ENCODE data around the gene AGAP5.

DNA sequence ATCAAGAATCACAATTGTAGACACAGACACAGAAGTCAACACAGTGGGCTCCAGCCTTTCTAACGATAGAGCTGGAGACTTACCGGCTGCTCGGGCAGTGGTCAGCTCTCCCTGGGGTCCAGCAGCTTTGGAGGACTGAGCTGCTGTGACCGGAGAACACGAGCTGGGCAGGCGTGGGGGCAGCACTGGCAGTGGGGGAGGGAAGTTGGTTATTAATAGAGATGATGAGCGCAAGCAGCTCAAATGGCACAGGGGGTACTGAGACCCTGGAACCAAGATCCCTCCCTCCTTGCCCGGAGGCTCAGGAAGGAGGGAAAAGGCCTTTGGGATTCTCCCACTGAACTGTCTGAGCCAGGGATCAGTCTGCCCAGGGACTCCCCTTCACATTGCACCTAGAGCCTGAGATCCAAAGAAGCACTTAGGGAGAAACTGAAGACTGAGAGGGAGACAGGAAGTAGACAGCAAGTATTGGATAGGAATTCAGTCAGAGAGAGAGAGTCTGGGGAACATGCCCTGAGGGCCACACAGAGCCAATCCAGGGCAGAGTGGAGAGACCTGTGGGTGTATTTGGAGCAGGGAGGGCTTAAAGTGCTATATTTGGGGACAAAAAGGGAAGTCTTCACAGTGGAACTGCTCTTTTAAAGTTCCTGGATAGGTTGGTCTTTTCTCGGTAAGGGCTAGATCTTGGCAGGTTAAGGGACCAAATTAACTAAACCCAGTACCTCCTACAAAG, 56.4 kb downstream of the AGAP5 start, which contains the start of gene MYOZ1:
- TF ChIP-seq EZH2phosphoT487 (IDR thresholded peaks at IDR 0.05; ENCODE audit: insufficient read depth, low read depth) (no peak), EZH2 (IDR thresholded peaks at IDR 0.05; ENCODE audit: insufficient read depth, poor library complexity, severe bottlenecking) (no peak)
